SKM-1 (cell line): ENCODE data around the gene MCF2.
"Not testable (repeated sequence)": the region's sequence is repeated elsewhere in the genome, so short reads cannot be mapped to it uniquely, and the experiment has no call there.

Source experiments
- DNase-seq: peaks from one replicate; lab custom pipeline; 2025; ENCODE audit not compliant: unreplicated experiment; lab: John Stamatoyannopoulos, UW

MCF2 gene, protein sequence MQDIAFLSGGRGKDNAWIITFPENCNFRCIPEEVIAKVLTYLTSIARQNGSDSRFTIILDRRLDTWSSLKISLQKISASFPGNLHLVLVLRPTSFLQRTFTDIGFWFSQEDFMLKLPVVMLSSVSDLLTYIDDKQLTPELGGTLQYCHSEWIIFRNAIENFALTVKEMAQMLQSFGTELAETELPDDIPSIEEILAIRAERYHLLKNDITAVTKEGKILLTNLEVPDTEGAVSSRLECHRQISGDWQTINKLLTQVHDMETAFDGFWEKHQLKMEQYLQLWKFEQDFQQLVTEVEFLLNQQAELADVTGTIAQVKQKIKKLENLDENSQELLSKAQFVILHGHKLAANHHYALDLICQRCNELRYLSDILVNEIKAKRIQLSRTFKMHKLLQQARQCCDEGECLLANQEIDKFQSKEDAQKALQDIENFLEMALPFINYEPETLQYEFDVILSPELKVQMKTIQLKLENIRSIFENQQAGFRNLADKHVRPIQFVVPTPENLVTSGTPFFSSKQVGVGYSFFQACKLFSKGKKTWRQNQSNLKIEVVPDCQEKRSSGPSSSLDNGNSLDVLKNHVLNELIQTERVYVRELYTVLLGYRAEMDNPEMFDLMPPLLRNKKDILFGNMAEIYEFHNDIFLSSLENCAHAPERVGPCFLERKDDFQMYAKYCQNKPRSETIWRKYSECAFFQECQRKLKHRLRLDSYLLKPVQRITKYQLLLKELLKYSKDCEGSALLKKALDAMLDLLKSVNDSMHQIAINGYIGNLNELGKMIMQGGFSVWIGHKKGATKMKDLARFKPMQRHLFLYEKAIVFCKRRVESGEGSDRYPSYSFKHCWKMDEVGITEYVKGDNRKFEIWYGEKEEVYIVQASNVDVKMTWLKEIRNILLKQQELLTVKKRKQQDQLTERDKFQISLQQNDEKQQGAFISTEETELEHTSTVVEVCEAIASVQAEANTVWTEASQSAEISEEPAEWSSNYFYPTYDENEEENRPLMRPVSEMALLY

DNA sequence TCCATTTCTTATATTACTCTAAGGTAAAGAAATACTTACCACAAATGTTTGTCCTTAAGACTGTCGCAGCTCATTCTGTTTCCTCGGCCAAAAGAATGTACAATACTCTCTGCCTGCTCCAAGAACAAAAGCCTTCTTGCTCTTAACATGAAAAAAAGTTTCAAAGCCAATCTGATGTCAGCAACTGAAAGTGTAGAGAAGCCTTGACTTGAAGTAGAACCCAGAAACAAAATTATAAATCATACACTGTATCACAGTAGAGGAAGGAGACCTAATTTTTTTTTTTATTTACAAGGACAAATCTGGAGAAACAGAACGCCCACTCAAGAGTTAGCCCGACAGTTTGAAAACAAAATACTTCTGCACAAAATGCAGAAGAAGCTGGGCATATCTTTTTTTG, at the start of gene MCF2:
Gene MCF2, minus strand, starts transcription at position 101 of the 400 bp plus-strand sequence. CDS start 56,423 bp downstream, outside the sequence.
- DNase-seq = no peak

- no peak for DNase-seq
Observed at GRCh38 chrX:139751053-139751452, 43.1 kb upstream of the MCF2 start.

- no peak for DNase-seq
Observed at GRCh38 chrX:139750390-139750789, 42.4 kb upstream of the MCF2 start.

DNA sequence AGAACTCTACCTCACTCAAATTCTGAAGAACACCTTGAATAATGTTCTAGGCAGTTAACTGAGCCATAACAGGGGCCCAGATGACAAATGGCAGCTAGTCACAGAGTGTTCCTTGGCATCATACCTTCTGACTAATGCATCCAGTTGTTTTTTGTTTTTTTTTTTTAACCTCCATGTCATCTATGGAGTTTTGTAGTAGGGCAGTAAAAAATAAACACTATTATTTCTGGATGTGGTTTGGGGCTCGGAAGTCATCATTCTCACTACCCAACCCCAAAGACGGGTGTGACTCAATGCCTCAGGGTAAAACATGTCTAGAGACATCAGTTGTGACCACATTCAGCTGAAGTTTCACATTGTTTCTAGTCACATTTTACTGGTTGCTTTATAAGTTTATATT, 31.2 kb upstream of the MCF2 start:
- no peak for DNase-seq

DNA sequence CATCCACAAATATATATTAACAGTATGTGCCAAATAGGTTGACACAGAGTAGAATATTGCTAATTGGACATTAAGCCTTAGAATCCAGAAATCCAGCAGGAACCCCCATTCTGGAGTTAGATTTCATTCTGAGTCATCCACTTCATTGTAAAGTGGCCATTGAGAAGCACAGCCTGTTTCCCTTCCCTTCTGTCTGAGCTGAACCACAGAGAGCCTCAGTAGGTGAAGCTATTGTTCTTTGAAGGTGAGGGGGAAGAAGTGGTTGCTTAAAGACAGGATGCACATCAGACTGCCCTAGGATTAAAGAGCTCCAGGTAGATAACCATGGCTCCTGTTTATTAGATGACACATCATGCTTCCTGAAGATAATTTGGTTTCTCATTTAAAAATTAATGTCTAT, 30.6 kb upstream of the MCF2 start:
- DNase-seq = no peak

- DNase-seq = no peak
Observed at GRCh38 chrX:139736151-139736550, 28.2 kb upstream of the MCF2 start.

GRCh38 chrX:139734996-139735395, 27.0 kb upstream of the MCF2 start:
- no peak for DNase-seq

DNA sequence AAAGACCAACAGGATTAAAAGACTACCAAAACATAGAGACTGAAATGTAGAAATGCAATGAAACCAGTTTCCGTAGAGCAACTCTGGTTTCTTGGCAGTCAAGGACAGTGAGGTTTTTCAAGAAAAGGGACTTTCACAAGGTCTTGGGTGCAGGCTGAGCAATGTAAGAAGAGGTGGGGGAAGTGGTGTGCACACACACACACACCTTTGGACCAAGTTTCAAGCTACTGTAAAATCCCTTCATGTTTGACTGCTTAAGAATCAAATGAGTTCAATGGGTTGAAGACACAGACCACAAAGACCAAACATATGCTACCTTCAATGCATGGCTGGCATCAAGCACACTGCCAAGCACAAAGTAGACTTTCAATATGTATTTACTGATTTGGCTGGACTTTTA, 17.8 kb upstream of the MCF2 start:
- DNase-seq = no peak

- DNase-seq = no peak
Observed at GRCh38 chrX:139724626-139725025, 16.7 kb upstream of the MCF2 start.

GRCh38 chrX:139720979-139721378, 13.0 kb upstream of the MCF2 start:
- DNase-seq = no peak

GRCh38 chrX:139720136-139720535, 12.2 kb upstream of the MCF2 start:
- DNase-seq = no peak

DNA sequence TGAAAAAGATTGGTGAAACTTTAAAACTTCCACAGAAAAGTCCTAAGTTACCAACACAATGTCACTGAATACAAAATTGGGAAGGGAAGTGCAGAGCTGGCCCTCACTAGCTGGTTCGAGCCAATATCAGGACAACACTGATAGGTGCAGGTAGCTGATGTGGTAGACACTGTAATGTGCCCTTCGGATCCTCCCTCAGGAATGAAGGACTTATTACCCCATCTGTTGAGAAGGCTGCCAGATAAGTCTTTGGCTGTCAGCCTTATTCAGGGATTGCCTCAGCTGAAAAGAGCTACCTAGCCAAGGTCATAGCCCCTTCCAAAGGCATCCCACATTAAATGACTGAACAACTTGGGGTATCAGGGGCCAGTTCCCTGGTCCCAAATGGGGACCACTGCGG, 5.3 kb downstream of the MCF2 start:
- no peak for DNase-seq

DNA sequence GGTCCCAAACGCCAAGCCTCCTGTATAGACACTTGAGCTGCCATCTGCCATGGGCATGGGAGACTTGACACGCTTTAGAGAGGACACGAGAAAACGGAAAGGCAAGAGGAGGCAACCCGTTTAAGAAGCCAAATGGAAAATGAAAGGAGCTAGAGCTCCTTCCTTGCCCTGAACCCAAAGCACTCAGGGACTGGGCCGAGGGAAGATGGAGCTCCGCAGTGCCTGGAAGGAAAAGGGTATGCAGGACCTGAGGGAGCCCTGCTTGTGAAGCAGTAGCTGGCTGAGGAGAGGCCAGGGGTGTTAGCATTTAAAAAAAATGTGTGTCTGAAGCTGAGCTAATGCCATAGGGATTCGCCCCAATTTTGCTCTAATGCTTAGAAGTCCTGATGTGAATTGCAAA, 15.1 kb downstream of the MCF2 start:
- no peak for DNase-seq

DNA sequence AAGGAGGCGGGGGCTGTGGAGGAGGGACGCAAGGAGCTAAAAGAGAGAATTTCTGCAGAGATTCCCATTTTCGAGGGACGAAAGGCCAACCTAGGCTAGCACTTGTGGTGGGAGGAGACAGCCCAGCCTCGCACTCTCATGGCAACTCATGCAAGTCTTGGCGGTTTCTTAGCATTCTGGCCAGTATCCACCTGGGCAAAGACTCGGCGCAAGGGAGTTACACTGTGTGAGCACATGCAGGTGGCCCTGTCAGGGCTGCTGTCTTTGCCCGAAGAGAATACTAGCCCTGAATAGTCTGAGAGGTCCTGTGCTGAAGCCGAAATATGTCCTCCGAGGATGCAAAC, 15.5 kb downstream of the MCF2 start:
- no peak for DNase-seq

DNA sequence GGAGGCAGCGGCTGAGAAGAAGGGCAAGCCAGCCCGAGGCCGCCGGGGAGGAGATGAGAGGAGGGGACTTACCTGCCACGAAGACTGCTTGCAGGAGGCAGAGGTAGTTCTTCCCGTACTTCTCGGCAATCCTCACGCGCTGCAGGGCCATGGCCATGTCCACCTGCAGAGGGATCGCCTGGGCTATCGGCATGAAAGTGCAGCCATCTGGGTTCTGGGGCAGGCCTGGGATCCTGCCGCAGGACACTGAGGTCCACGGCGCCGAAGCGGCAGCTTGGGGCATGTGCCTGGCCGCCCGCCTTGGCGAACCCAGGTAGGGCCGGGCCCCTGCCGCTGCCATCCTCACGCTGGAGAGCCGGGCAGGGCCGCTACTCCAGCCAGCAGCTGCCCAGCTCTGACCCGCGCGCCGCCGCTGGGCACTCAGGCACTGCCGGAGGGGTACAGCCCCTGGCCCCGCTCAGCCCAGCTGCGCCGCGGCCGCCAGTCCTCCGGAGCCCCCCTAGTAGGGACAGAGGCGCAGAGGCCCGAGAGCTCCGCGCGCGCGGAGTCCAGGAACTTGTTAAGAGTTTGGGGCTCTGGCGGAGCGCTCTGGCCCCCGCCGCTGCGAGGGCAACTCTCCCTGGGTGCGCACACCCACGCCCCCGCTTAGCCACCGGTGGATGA, 16.0 kb downstream of the MCF2 start:
- DNase-seq = no peak

DNA sequence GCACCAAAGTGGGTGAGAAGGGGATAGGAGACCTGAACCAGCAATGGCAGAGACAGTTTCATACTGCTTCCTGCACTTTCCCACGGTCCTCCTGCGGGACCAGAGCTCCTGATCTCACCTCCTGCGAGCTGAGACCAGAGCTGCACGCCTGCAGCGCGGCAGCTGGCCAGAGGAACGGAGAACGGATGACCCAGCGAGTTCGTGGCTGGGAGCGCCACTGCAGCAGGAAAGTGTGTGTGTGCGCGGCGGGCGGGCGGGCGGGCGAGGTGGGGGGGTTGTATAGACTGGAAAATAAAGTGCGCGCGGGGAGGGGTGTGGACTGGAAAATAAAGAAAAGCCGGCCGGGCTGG, 16.5 kb downstream of the MCF2 start:
- DNase-seq = no peak

- DNase-seq = not testable (repeated sequence)
Observed at GRCh38 chrX:139685175-139685574, 22.8 kb downstream of the MCF2 start.

GRCh38 chrX:139680356-139680755, 27.6 kb downstream of the MCF2 start:
- no peak for DNase-seq

DNA sequence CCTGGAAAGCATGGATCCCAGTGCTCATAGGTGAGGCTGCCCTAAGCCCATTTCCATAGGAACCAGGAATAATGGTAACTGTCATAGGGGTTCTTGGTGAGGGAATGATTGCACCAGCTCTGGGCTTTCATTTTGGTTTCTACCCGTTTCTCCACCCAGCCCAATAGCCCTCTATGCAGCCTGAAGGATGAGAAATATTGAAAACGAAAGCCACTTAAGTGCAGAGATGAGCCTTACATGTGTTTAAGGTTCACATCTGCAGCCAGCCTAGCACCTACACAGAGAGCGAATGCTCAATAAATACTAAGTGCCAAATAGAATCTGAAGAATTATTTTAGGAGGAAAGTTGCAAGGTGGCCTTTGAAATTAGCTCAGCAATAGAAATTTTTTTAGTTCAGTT, 60.4 kb downstream of the MCF2 start:
- no peak for DNase-seq

- no peak for DNase-seq
Observed at GRCh38 chrX:139642241-139642927, 65.6 kb downstream of the MCF2 start.

GRCh38 chrX:139640259-139640658, 67.7 kb downstream of the MCF2 start:
- DNase-seq = no peak
